Ovary (tissue), 9 donors: ENCODE results near the gene TPD52L1. TPM values are rescaled to one million over a fixed set of nuclear protein-coding genes. Genes with fewer than 3 reads are reported as not detected.

Experiments
- DNase-seq, 5 donors: peaks; one replicate each; pipeline ENCODE4 v3.0.0-alpha.2; 2019 to 2020
- H3K27ac ChIP-seq, 2 donors: fragments of 200-600 bp; one replicate each; pipeline versions ENCODE4 v1.5.1 to v1.8.0; 2019 to 2022
- H3K27me3 ChIP-seq: fragments of 200-600 bp; one replicate; pipeline ENCODE4 v1.8.0; 2022
- H3K36me3 ChIP-seq: fragments of 200-600 bp; sonication (generic); one replicate; pipeline ENCODE4 v1.5.1; 2019
- H3K4me1 ChIP-seq: one replicate; pipeline ENCODE4 v1.8.1; 2013; ENCODE audit warnings: mild to moderate bottlenecking, moderate library complexity; ENCODE audit not compliant: insufficient read depth
- H3K4me3 ChIP-seq: fragments of 200-600 bp; sonication (generic); one replicate; pipeline ENCODE4 v1.5.1; 2017
- H3K9me3 ChIP-seq, 2 donors: fragments of 200-600 bp in 1 of 2; sonication (generic) in 1 of 2; one replicate each; pipeline versions ENCODE4 v1.5.1 to v1.8.1; 2013 to 2019; ENCODE audit warnings: mild to moderate bottlenecking in 1 of 2, moderate library complexity in 1 of 2
- EP300 ChIP-seq: sonication (generic); formaldehyde crosslinking; IDR thresholded peaks from one replicate; pipeline ENCODE4 v1.6.1; 2017; ENCODE audit warnings: antibody characterized with exemption
- POLR2A ChIP-seq: fragments of 450-650 bp; IDR thresholded peaks from one replicate; pipeline ENCODE4 v1.6.1; 2017; ENCODE audit warnings: antibody characterized with exemption, mild to moderate bottlenecking, moderate library complexity
- WGBS, 3 donors: extraction: QIAGEN DNeasy Blood & Tissue Kit in 1 of 3; methylation state at CpG; one replicate each; pipeline versions ENCODE4 v1.1.5 to v1.1.7; 2013 to 2017; 5-methylcytosine and 5-hydroxymethylcytosine counted together
- intact Hi-C, 4 donors: fragments of 100-400 bp; cut with DNase I; formaldehyde crosslinking; loops; one replicate each; pipeline versions ENCODE4 v1.11.0 to v1.15.1; 2022 to 2023
- polyA plus RNA-seq, 2 donors: library from polyadenylated mRNA; stranded (reverse); fragments of 200-250 nt in 1 of 2; fragments of 350-450 nt in 1 of 2; fragmentation: Illumina TruSeq in 1 of 2; extraction: RNeasy Lipid Tissue Mini Kit (QIAGEN cat#74804) in 1 of 2; gene quantifications; one replicate each; pipeline ENCODE4 v1.2.3, GENCODE V29; 2013 to 2014
- total RNA-seq, 7 donors: library from RNA; depleted of rRNA in 2 of 7; stranded (reverse); fragments of >200 nt in 2 of 7; fragmentation: NEBNext Ultra II Directional in 3 of 7; extraction: Animal tissue kit (Norgen Biotek cat#: 25700) in 3 of 7; gene quantifications; one replicate each; pipeline versions ENCODE4 v1.1.0 to v1.2.4, GENCODE V29; 2016 to 2023
- TF ChIP-seq, protein P1 (sequence below), 3 donors: fragments of 450-650 bp in 2 of 3; fragments of 200-600 bp in 1 of 3; IDR thresholded peaks; one replicate each; pipeline versions ENCODE4 v1.5.1 to v1.8.0; 2016 to 2022; ENCODE audit warnings: antibody characterized with exemption in 3 of 3, mild to moderate bottlenecking in 1 of 3
- donor health status: DM: no; HTN: no; CAD: no; lungs with moderate emphysema.
- donor health status: DM: no; HTN: no; CAD: no.
- donor health status: Bipolar disorder and iron deficiency.
- donor health status: DM: yes; HTN: yes; CAD: no.
- donor health status: DM: no; HTN: no; CAD: no.
- donor health status: DM: yes; HTN: yes; CAD: no.

The TPD52L1 gene
- total and polyA plus RNA-seq, 9 donors = 14.4 to 154 (median 27.4) TPM

DNA sequence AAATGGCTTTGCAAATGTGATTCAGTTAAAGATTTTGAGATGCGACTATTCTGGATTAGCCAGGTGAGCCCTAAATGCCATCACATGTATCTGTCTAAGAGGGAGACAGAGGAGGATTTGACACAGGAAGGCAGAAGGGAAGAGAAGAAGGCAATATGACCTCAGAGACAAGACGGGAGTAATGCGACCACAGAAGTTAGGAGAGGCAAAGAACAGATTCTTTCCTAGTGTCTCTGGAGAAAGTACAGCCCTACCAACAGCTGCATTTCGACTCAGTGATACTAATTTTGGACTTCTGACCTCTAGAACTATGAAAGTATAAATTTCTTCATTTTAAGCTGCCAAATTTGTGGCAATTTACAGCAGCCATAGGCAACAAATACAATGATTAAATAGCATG, 24.2 kb upstream of the TPD52L1 start:
- 53 to 64% (median 55%) methylated on average over 4 of the region's 4 CpGs for WGBS, 3 donors
- Histone ChIP-seq H3K27me3 (no peaks in the 10 kb centered on the region), H3K27ac (no peak overlapping the region), H3K4me3 (no peak overlapping the region), H3K4me1 (no peaks in the 10 kb centered on the region), H3K36me3 (no peaks in the 10 kb centered on the region), H3K9me3 (no peaks in the 10 kb centered on the region)
- TF ChIP-seq EP300 = no peak
- TF ChIP-seq, protein P1, sequence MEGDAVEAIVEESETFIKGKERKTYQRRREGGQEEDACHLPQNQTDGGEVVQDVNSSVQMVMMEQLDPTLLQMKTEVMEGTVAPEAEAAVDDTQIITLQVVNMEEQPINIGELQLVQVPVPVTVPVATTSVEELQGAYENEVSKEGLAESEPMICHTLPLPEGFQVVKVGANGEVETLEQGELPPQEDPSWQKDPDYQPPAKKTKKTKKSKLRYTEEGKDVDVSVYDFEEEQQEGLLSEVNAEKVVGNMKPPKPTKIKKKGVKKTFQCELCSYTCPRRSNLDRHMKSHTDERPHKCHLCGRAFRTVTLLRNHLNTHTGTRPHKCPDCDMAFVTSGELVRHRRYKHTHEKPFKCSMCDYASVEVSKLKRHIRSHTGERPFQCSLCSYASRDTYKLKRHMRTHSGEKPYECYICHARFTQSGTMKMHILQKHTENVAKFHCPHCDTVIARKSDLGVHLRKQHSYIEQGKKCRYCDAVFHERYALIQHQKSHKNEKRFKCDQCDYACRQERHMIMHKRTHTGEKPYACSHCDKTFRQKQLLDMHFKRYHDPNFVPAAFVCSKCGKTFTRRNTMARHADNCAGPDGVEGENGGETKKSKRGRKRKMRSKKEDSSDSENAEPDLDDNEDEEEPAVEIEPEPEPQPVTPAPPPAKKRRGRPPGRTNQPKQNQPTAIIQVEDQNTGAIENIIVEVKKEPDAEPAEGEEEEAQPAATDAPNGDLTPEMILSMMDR (IDR thresholded peaks at IDR 0.05) = no peak
- no peak for TF ChIP-seq POLR2A
- DNase-seq = no peak
- intact Hi-C loops = no loop called here

DNA sequence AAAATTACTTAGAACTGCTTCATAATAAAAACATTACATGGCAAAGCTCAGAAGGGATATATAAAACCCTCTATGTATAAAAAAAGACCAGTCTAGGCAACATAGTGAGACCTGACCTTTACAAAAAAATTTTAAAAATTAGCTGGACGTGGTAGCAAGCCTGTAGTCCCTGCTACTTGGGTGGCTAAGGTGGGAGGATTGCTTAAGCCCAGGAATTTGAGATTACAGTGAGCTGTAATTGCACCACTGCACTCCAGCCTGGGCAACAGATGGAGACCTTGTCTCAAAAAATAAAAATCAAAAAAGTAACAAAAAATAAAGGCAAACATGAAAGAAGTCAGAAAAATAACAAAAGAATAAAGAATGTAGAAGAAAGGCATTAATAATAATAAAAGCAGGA, 21.5 kb upstream of the TPD52L1 start:
- intact Hi-C loops = no loop called here
- no peak for DNase-seq
- WGBS, 3 donors = 2 to 24% (median 12%) methylated on average over 1 of the region's 1 CpG
- Histone ChIP-seq H3K9me3 (no peaks in the 10 kb centered on the region), H3K27me3 (no peaks in the 10 kb centered on the region), H3K4me3 (no peak overlapping the region), H3K27ac (no peak overlapping the region), H3K36me3 (no peaks in the 10 kb centered on the region), H3K4me1 (no peaks in the 10 kb centered on the region)
- TF ChIP-seq, protein P1 (IDR thresholded peaks at IDR 0.05) = no peak
- TF ChIP-seq POLR2A = no peak
- no peak for TF ChIP-seq EP300

DNA sequence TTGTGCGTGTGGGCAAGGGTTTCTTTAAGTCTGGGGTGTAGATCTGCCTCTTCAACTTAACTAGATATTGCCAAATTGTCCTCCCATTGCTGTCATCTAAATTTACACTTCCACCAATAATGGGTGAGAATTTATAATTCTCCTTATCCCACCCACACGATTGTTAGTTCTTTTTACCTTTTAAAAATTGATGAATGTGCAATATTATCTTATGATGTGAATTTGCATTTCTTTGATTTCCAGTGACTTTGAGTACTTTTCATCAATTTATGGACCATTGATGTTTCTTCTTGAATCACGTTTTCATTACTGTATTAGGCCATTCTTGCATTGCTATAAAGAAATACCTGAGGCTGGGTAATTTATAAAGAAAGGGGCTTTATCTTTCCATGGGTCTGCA, 17.2 kb upstream of the TPD52L1 start:
- no peaks in the 10 kb centered on the region for H3K27me3 ChIP-seq
- DNase-seq = no peak
- no peak for TF ChIP-seq EP300
- TF ChIP-seq, protein P1 (IDR thresholded peaks at IDR 0.05) = no peak
- intact Hi-C loops = no loop called here
- WGBS, 3 donors = 63 to 74% (median 72%) methylated on average over 3 of the region's 3 CpGs
- H3K4me3 ChIP-seq = no peak overlapping the region
- H3K36me3 ChIP-seq = no peaks in the 10 kb centered on the region
- no peaks in the 10 kb centered on the region for H3K9me3 ChIP-seq
- H3K4me1 ChIP-seq = no peaks in the 10 kb centered on the region
- no peak overlapping the region for H3K27ac ChIP-seq

- 71 to 79% (median 72%) methylated on average over 2 of the region's 2 CpGs for WGBS, 3 donors
- Histone ChIP-seq H3K27ac (no peak overlapping the region), H3K4me3 (no peak overlapping the region), H3K4me1 (no peaks in the 10 kb centered on the region), H3K36me3 (no peaks in the 10 kb centered on the region), H3K9me3 (no peaks in the 10 kb centered on the region), H3K27me3 (no peaks in the 10 kb centered on the region)
- no peak for DNase-seq
- no peak for TF ChIP-seq EP300
- no peak for TF ChIP-seq POLR2A
- TF ChIP-seq, protein P1 (IDR thresholded peaks at IDR 0.05) = no peak
- intact Hi-C loops = no loop called here
These were observed 15.5 kb upstream of the TPD52L1 start for GRCh38 chr6:125138083-125138482.

DNA sequence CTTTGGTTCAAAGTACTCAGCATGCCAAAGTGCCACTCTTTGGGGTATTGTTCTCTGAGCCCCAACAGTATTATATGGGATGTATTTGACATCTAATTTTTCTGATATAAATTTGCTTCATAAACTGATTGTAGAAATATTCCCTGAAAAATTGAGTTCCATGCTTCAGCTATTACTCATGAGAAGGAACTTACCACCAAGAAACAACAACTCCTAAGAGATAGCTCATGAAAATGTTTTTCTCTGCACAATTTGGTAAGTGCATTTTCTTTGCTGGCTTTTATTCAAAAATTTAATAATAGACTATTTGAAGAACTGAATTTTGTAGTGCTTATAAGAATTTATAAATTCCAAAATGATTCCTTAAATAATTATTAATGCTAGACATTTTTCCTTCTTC, 12.8 kb upstream of the TPD52L1 start:
- Histone ChIP-seq H3K27me3 (no peaks in the 10 kb centered on the region), H3K4me1 (no peaks in the 10 kb centered on the region), H3K27ac (no peak overlapping the region), H3K36me3 (no peaks in the 10 kb centered on the region), H3K9me3 (no peaks in the 10 kb centered on the region), H3K4me3 (no peak overlapping the region)
- no peak for DNase-seq
- intact Hi-C loops = no loop called here
- no peak for TF ChIP-seq POLR2A
- no peak for TF ChIP-seq EP300
- TF ChIP-seq, protein P1 (IDR thresholded peaks at IDR 0.05) = no peak
